TTC549 (cell line): ENCODE data around the gene EML3.
"Not testable (repeated sequence)": the region's sequence is repeated elsewhere in the genome, so short reads cannot be mapped to it uniquely, and the experiment has no call there.

Experiments used
- FAIRE-seq: peaks from 2 replicates; lab custom pipeline; 2012; peaks lifted over from hg19 to GRCh38; lab: Jason Lieb, UNC

The EML3 gene, protein sequence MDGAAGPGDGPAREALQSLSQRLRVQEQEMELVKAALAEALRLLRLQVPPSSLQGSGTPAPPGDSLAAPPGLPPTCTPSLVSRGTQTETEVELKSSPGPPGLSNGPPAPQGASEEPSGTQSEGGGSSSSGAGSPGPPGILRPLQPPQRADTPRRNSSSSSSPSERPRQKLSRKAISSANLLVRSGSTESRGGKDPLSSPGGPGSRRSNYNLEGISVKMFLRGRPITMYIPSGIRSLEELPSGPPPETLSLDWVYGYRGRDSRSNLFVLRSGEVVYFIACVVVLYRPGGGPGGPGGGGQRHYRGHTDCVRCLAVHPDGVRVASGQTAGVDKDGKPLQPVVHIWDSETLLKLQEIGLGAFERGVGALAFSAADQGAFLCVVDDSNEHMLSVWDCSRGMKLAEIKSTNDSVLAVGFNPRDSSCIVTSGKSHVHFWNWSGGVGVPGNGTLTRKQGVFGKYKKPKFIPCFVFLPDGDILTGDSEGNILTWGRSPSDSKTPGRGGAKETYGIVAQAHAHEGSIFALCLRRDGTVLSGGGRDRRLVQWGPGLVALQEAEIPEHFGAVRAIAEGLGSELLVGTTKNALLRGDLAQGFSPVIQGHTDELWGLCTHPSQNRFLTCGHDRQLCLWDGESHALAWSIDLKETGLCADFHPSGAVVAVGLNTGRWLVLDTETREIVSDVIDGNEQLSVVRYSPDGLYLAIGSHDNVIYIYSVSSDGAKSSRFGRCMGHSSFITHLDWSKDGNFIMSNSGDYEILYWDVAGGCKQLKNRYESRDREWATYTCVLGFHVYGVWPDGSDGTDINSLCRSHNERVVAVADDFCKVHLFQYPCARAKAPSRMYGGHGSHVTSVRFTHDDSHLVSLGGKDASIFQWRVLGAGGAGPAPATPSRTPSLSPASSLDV

GRCh38 chr11:62612366-62613290 lies at the start of gene EML3, which contains the start of gene ROM1:
EML3 (minus strand) TSS chr11:62612775; CDS start chr11:62612457, 318 bp downstream.
ROM1 (plus strand) TSS chr11:62613257; CDS start chr11:62613282, 25 bp downstream.
- no peak for FAIRE-seq

- FAIRE-seq: no peak
These were observed 44.3 kb upstream of the EML3 start for GRCh38 chr11:62656796-62657429.

- FAIRE-seq: no peak
These were observed 41.7 kb upstream of the EML3 start for GRCh38 chr11:62654297-62654696.

GRCh38 chr11:62652161-62653006 lies 39.8 kb upstream of the EML3 start:
- FAIRE-seq: no peak

DNA sequence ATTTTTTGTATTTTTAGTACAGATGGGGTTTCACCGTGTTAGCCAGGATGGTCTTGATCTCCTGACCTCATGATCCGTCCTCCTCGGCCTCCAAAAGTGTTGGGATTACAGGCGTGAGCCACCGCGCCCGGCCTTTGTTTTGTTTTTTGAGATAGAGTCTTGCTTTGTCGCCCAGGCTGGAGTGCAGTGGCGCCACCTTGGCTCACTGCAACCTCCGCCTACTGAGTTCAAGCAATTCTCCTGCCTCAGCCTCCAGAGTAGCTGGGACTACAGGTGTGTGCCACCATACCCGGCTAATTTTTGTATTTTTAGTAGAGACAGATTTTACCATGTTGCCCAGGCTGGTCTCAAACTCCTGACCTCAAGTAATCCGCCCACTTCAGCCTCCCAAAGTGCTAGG lies 37.7 kb upstream of the EML3 start:
- FAIRE-seq: not testable (repeated sequence)

- no peak for FAIRE-seq
These were observed 36.9 kb upstream of the EML3 start for GRCh38 chr11:62649486-62649885.

GRCh38 chr11:62648967-62649364 lies 36.4 kb upstream of the EML3 start:
- FAIRE-seq: no peak

GRCh38 chr11:62648185-62648966 lies 35.8 kb upstream of the EML3 start:
- FAIRE-seq: no peak

- FAIRE-seq: no peak
These were observed 35.0 kb upstream of the EML3 start for GRCh38 chr11:62647609-62648005.

DNA sequence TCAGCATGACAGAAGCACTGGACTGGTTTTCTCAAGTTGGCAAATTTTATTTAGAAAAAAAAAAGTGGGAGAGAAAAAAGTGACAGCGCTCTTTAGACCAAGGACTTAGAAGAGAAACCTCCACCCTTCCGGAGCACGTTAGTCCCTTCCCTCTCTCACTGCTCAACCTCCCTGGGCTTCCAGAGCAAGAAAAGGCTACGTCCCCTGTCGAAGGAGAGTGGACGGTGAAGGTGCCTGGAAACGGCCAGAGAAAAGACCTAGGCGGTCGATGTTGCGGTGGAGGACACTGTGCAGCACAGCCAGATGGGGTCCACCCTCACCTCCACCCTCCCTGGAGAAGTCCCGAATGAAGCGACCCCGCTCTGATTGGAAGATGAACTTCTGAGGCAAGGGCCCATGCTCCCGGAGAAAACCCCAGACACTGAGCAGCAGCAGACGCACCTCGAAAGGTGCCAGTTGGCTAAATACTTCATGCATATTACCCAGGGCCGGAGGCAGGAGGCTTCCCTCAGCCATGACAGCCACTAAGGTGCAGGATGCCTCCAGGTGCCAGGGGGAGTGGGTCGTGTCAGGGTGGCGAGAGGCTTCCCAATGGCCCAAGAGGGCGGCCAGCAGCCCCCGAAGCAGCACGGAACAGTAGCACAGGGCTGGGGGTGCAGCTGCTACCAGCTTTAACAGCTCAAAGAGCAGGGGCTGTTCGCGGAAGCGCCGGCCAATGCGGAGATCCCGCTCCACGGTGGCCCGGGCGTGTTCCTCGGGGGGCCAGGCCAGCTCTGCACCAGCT lies 34.4 kb upstream of the EML3 start:
- no peak for FAIRE-seq

DNA sequence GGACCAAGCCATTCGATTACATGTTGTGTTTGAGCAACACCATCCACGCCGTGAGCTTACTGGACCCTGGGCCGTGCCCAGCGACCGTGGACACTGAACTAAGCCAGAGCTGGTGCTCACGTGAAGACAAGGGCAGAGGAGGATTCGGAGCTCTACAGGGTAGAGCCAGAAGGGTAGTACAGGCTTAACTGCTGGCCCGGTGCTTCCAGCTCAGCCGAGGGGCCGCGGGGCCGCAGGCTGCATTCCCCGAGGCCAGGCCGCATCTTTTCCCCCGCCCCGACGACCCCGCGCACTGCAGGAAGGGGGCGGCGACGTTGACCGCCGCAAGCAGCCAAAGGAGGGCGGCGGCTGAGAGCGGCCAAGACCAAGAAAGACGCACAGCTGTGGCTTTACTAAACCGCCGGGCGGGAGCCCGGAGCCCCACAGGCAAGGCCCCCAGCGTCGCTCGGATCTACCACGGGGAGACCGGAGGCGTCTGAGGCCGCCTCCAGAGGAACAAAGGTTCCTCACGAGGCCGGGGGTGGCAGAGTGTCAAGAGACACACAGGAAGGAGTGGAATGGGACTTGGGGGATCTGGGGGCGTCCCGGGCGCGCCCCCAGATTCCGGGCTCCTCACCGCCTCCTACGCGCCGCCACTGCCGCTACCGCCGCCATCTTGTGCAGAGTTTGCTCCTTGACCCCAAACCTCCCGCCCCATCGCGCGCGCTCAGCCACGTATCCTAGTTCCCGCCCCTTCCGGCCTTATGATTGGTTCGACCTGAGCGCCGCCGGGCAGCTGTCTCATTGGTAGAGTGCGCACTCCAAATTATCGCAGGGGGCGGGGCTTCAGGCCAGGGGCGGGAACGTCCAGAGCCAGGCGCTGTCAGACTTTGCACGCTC lies 33.6 kb upstream of the EML3 start, which contains the start of gene GANAB:
Gene GANAB, minus strand, starts transcription at position 668 of the 879 bp plus-strand sequence. Its CDS starts 14 bp downstream, at position 654.
- peak; percentile 88 for FAIRE-seq

- no peak for FAIRE-seq
These were observed 33.0 kb upstream of the EML3 start for GRCh38 chr11:62645671-62645945.

DNA sequence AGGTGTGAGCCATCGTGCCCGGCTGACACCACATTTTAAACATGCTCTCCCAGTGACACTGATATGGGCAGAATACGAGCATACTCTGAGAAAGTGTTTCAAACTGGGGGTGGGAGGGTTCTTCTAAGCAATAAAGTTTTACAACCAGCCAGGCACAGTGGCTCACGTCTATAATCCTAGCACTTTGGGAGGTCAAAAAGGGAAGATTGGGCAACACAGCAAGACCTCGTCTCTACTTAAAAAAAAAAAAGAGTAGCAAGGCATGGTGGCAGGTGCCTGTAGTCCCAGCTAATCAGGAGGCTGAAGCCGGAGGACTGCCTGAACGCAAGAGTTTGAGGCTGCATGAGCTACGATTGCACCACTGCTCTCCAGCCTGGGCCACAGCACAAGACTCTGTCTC lies 31.6 kb upstream of the EML3 start:
- FAIRE-seq: no peak

DNA sequence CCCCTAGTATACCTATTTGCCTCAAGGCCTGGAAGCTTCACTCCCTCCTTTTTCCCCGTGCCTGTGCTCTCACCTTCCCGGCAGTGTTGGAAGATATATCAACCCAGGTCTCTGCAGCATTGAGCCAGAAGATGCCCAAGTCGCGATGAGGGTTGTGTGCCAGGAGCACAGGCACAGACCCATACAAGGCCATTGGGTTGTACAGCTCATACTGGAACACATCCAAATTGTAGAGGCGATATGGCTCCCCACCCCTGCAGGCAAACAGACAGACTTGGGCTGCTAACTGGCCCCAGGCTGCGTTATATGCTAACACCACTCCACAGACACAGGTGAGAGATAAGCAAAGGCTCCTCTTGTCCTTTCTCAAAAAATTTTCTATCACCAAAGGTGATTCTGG lies 19.9 kb upstream of the EML3 start:
- FAIRE-seq: no peak

DNA sequence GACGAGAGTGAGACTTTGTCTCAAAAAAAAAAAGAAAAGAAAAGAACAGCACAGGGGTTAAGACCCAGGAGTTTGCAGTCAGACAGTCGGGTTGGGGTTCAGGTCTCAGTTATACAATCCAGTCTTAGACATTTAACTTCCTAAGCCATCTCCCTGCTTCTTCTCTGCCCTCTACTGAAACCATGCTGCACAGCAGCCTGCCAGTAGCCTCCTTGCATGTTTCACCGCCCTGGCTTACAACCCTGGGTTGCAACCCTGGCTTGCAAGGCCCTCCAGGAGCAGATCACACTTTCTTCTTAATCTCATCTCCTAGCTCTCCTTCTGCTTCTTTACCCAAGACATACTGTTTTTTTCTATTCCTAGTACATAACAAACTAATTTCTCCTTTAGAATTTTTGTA lies 15.1 kb upstream of the EML3 start:
- no peak for FAIRE-seq

GRCh38 chr11:62622476-62623089 lies 10.0 kb upstream of the EML3 start:
- no peak for FAIRE-seq
